ENCODE data around the gene CHAF1A.

The CHAF1A gene

GRCh38 chr19:4367781-4368127, 34.7 kb upstream of the CHAF1A start:
- FAIRE-seq, result no peak

GRCh38 chr19:4368128-4368820, 34.2 kb upstream of the CHAF1A start:
- no peak for FAIRE-seq

- FAIRE-seq, result no peak
These were observed 33.1 kb upstream of the CHAF1A start for GRCh38 chr19:4369109-4369887.

GRCh38 chr19:4369888-4370260, 32.6 kb upstream of the CHAF1A start:
- no peak for FAIRE-seq

GRCh38 chr19:4370418-4371041, 31.9 kb upstream of the CHAF1A start:
- FAIRE-seq, result no peak

- no peak for FAIRE-seq
These were observed 30.9 kb upstream of the CHAF1A start for GRCh38 chr19:4371247-4372164.

GRCh38 chr19:4372165-4373012, 30.1 kb upstream of the CHAF1A start:
- no peak for FAIRE-seq

- FAIRE-seq, result no peak
These were observed 29.4 kb upstream of the CHAF1A start for GRCh38 chr19:4373013-4373367.

GRCh38 chr19:4373601-4374497, 28.6 kb upstream of the CHAF1A start:
- FAIRE-seq, result no peak

- no peak for FAIRE-seq
These were observed 27.8 kb upstream of the CHAF1A start for GRCh38 chr19:4374498-4375163.

- FAIRE-seq, result no peak
These were observed 27.0 kb upstream of the CHAF1A start for GRCh38 chr19:4375164-4376027.

- no peak for FAIRE-seq
These were observed 26.3 kb upstream of the CHAF1A start for GRCh38 chr19:4376028-4376670.

GRCh38 chr19:4376671-4376990, 25.8 kb upstream of the CHAF1A start:
- FAIRE-seq, result no peak

GRCh38 chr19:4376991-4377781, 25.3 kb upstream of the CHAF1A start:
- FAIRE-seq, result no peak

GRCh38 chr19:4378886-4379285, 23.6 kb upstream of the CHAF1A start:
- FAIRE-seq, result no peak

- FAIRE-seq, result no peak
These were observed 22.8 kb upstream of the CHAF1A start for GRCh38 chr19:4379383-4380253.

GRCh38 chr19:4380254-4380727, 22.1 kb upstream of the CHAF1A start:
- no peak for FAIRE-seq

All from A204.1 (cell line).